Activated CD4-positive, alpha-beta T cell treated with anti-CD3 and anti-CD28 coated beads, Interleukin-2, amount 50 U/mL, for 16 hours (primary cell): ENCODE data around the gene MTMR3.
A peak's percentile ranks its signal among the peaks of the same experiment; 100 is the strongest.
"Not testable (repeated sequence)": the region's sequence is repeated elsewhere in the genome, so short reads cannot be mapped to it uniquely, and the experiment has no call there.

Experiments
- DNase-seq: peaks from one replicate; pipeline ENCODE4 v3.0.0-alpha.2; 2020

MTMR3 gene

DNA sequence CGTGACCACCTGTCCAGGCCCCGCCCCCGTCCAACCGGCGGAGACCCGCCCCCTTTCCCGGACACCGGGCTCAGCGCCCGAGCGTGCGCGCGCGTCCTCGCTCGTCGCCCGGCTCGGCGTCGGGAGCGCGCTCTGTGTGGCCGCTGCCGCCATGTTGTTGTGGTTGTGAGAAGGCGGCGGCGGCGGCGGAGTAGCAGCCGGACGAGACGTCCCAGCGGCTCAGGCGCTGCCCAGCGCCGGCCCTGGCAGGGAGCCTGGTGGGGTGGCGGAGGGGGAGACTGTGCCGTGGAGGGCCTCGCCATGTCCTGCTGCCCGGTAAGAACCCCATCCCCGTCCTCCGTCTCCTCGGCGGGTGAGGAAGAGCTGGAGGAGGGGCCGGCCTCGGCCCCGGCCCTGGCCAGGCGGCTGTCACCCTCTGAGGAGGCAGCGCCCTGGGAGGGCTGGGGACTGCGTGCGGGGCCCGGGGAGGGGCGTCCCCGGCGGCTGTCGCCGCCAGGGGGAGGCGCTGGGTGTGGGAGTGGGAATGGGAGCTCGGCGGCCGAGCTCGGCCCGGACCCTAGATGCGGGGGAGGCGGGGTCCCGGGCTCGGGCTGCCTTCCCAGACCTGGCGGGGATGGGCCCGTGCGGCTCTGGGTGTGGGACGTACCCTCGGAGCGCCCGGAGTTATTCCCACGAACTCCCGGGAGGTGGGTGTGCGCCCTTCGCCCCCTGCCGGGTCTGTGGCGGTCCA is at the start of gene MTMR3:
Gene MTMR3 (plus strand): TSS at position 130 of the 730 bp plus-strand sequence. CDS start 87,886 bp downstream, outside the sequence.
- peak; percentile 95 for DNase-seq

DNA sequence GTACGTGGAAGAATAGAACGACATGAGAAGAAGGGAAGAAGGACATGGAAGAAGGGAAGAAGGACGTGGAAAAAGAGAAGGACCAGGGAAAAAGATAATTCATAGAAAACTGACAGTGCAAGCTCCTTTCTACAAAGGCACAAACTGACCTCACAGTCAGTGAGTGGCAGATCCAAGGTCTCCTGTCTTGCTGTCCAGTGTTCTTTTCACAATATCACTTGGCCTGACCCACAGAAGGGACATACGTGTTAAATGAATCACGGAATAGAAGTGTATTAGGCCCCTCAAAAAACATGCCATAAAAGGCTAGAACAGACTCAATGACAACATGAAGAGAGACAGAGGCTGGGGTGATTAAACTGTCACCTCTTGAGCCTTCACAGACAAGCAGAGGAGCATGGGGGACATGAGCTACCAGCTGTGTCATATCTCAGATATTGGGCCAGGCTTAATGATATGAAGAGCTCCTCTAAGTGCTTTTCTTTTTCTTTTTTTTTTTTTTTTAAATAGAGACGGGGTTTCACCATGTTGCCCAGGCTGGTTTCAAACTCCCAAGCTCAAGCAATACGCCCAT is 49.5 kb upstream of the MTMR3 start:
- no peak for DNase-seq

DNA sequence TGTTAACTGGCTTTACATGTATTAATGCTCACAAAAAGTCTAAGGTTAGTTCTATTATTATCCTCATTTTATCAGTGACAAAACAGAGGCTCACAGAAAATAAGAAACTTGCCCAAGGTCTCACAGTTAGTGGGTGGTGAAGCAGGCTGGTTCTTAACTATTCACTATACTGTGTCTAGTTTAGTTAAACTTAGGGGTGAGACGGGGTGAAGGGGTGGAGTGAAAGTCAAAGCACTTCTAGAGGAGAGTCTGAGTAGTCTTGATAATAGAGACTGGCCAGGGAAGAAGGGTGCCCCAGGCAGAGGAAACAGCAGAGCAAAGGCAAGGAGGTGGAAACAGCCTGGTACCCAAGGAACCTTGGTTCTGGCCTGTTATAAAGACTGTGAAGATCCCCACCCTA is 48.9 kb upstream of the MTMR3 start:
- DNase-seq, result no peak

DNA sequence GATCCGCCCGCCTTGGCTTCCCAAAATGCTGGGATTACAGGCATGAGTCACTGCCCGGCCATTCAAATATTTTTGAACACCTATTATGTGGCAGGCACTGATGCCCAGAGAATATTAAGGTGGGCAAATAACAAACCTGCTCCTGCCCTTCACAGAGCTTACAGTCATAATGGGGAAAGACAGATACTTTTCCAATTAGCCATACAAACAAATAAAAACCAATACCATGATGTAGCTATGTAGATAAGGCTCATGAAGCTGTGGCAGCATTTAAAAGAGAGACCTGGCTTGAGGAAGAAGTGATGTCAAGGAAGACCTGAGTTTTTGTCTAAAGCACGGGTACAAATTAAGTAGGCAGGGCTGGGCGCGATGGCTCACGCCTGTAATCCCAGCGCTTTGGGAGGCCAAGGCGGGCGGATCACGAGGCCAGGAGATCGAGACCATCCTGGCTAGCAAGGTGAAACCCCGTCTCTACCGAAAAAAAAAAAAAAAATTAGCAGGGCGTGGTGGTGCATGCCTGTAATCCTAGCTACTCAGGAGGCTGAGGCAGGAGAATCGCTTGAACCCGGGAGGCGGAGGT is 46.1 kb upstream of the MTMR3 start:
- not testable (repeated sequence) for DNase-seq

DNA sequence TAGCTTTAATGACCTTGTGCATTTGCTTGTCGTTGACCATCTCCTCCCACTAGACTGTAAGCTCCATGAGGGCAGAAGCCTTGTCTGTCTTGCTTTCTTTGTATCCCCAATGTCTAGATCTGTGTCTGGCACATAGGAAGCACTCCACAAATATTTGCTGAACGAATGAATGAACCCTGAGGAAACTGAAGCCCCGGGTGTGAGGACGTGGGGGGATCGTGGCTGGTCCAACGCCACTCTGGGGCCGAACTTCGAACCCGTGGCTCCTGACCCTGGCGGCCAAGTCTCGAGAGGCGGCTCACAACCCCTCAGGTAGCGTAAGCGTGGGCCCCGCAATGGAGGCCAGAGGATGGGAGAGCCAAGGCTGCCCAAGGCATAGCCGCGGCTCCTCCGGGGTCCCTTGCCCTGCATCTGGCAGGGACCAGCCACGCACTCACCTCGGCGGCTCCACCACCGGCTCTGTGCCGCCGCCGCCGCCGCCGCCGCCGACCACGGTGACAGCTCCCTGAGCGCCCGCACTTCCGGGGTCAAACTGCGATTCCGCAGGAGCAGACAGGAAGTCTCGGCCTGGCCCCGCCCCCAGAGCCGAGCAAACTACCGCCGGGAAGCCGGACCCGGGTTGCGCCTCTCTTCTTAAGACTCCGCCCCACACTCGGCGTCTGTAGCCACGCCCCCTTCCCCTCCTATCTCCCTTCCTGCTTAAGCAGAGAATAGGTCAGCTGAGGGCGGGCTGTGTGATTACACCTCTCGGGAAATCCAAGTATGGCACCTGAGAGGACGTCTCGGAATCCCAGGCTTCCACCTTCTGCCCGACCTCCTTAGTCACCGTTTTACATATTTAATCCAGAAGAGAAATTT is 45.0 kb upstream of the MTMR3 start, which contains the start of gene ASCC2:
Gene ASCC2 (minus strand): TSS at position 534 of the 858 bp plus-strand sequence. CDS start 5,949 bp downstream, outside the sequence.
- DNase-seq, result peak; percentile 99

DNA sequence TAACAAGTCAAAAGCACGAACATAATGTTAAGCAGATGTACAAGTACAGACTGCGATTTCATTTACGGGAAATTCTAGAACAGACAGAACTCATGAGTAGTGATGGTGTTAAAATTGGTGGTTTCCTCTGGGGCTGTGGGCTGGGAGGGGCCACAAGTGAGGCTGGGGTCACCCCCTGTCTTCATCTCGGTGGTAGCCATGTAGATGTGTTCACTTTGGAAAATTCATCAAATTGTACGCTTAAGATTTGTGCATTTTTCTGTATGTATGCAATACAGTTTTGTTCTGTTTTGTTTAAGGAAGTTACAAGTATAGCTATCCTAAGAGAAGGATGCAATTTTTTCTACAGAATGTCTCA is 44.4 kb upstream of the MTMR3 start:
- DNase-seq, result no peak

DNA sequence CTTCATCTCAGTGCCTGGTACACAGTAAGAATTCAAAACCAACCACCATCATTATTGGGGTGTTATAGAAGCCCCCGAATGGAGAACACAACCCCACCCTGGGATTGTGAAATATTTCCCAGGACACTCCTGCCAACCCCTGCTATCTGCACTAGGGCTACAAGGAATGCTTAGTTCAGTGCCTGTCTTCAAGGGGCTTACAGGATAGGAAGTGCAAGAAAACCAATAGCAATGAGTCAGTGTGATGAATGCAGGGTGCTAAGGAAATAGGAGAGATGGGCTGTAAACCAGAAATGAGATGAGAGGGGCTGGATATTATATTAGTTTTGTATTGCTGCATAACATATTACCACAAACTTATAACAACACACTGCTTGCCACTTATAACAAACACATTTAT is 43.9 kb upstream of the MTMR3 start:
- DNase-seq, result no peak

DNA sequence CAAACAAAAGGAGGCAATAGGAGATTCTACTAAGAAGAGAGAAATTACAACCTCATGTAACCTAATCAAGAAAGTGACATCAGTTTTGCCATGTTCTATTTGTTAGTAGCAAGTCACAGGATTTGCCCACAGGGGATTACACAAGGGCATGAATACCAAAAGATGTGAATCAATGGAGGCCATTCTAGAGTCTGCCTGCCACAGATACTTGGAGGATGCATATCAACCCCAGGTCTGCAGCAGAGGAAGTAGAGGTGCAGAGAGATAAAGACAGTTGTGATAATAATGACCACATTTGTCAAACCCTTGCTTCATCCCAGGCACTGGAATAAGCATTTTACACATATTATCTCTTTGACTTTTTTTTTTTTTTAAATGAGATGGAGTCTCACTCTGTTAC is 42.5 kb upstream of the MTMR3 start:
- no peak for DNase-seq

DNA sequence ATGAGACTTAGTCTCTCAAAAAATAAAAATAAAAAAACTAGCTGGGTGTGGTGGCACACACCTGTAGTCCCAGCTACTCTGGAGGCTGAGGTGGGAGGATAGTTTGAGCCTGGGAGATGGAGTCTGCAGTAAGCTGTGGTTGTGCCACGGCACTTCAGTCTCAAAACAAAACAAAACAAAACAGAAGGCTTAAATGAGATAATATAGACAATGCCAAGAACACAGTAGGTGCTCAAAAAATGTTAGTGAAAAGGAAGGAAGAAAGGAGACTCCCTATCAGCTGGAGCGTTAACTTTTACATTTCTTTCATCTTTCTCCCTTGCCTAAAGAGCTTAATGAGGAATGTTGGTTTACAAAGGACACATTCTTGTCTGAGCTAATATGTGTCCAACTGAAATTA is 40.8 kb upstream of the MTMR3 start:
- DNase-seq, result no peak

DNA sequence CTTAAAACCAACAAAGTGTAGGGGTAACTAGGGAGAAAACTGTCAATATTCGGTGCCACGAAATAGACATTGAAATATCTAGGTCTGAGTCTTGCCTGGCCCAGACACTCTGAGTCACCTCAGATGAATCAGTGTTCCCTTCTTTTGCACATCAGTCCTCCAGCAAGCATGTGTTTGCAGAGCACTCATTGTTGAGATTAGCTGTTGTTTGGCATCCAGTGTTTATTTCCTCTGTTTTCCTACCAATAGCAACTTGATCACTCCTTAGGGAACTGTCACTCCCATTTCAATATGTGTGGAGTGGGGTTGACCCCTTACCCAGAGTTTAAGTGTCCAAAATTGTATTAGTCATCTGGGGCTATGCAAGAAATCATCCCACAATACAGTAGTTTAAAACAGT is 40.2 kb upstream of the MTMR3 start:
- DNase-seq, result no peak

DNA sequence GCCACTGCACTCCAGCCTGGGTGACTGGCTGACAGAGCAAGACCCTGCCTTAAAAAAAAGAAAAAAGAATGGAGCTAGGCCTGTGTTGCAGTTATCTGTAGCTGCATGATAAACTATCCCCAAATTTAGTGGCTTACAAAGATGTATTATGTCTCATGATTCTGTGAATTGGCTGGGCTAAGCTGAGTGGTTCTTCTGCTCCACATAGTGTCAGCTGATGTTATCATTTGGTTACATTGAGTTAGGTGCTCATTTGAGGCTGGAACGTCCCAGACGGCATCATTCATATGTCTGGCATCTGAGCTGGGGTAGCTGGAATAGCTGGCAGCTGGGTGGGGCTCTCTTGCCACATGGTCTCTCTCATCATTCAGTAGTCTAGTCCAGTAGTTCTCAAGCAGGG is 36.7 kb upstream of the MTMR3 start:
- no peak for DNase-seq

DNA sequence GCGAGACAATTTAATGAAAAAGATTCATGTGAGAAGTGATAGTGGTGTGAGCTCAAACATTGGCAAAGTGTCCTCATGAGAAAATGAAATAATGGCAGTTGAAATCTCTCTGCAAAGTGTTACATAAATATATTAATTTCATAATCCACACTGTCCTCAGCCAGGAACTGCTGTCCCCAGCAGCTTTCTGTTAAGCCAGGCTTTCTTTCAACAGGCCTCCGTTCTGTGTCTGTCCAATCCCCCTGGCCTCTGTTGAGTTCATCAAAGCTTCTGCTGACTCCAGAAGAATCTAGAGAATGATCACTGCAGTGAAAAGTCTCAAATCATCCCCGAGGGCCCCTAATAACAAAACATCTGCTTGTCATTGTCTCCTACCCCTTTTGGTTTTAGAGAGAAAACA is 34.9 kb upstream of the MTMR3 start:
- no peak for DNase-seq

DNA sequence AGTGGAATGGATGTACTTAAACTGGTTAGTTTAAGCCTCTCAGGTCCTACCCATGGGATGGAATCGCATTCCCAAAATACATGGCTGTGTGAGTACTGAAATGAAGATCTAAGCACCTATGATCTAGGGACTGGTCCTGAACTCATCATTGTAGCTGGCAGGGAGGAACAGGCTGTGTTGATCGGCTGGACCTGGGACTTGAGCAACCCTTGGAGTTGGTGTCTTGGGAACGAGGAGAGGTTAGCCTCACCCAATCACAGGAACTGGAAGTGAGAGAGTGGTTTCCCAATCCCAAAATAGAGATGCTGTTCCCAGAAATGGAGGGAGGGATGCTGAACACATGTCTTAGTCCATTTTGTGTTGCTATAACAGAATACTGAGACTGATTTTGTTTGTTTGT is 28.5 kb upstream of the MTMR3 start:
- DNase-seq, result no peak

DNA sequence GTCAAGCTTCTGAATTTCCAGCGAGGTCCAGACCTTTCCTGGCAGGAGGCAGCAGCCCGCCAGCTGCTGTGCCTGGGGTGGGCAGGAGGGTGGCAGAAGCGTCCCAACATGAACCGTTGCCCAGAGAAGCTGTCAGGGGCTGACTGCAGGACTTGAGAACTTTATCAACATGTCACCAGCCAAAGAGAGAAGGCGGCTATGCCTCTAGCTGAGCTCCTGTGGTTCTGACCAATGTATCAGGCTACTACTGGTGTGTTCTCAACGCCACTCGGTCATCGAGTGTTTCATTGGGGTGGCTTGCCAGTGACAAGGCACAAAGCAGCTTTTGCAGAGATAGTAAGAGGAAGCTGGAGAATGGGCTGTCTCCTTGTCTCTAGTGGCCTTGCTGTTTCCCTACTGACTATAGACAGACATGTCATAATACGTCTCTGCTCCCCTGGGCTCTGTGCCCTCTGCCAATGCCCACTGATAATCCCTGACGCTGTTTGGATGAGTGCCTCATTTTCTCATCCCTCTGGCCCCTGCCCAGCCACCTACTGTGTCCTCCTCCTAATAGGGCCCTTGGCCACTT is 27.3 kb upstream of the MTMR3 start:
- DNase-seq, result no peak

DNA sequence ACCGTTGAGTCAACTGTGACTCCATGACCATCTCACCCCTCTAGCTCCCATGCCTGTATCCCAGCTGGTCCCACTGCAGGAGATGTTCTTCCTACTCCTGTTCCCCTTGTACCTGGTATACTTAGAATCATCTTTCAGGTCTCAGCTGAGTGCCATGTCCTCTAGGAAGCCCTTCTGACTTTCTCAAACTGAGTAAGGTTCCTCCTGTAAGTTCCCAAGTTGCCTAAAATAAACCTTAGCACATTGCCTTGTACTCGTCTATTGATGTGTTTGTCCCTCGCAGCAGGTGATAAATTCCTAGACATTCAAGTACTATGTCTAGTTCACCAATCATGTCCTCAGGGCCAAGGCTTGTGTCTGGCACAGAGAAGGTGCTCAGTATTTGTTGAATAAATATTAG is 26.5 kb upstream of the MTMR3 start:
- DNase-seq, result no peak

DNA sequence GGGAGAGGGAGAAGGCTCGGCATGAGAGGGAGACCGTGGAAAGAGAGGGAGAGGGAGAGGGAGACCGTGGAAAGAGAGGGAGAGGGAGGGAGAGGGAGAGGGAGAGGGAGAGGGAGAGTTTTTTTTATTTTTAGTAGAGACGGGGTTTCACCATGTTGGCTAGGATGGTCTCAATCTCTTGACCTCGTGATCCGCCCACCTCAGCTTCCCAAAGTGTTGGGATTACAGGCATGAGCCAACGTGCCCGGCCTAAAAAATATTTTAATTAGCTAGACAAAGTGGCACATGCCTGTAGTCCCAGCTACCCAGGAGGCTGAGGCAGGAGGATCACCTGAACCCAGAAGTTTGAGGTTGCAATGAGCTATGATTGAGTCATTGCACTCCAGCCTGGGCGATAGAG is 23.9 kb upstream of the MTMR3 start:
- DNase-seq, result not testable (repeated sequence)

DNA sequence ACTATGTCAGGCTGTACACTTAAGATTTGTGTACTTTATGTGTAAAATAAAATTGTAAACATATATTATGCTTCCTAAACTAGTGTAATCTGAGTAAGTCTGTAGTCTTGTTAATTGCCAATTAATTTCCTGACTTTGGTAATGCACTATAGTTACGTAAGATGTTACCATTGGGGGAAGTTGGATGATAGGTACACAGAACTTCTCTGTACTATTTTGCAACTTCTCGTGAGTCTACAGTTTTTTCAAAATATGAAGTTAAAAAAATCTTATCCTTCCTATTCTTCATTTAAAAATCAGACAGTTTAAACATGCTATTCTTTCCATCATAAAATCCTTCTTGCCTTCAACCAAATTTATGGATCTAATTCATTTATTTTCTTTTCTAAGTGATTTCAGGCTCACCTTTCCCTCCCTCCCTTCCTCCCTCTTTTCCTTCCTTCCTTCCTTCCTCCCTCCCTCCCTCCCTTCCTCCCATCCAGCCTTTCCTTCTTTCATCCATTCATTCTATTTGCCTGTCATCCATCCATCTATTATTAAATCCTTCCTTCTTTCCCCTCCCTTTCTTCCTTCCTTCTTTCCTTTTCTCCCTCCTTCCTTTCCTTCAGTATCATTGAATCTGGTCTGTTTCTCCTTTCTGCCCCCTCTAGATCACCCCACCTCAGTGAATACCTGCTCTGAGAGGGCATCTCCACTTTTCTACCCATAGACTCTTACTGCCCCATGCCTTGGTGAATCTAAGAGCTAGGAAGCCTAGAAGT is 22.8 kb upstream of the MTMR3 start:
- no peak for DNase-seq

DNA sequence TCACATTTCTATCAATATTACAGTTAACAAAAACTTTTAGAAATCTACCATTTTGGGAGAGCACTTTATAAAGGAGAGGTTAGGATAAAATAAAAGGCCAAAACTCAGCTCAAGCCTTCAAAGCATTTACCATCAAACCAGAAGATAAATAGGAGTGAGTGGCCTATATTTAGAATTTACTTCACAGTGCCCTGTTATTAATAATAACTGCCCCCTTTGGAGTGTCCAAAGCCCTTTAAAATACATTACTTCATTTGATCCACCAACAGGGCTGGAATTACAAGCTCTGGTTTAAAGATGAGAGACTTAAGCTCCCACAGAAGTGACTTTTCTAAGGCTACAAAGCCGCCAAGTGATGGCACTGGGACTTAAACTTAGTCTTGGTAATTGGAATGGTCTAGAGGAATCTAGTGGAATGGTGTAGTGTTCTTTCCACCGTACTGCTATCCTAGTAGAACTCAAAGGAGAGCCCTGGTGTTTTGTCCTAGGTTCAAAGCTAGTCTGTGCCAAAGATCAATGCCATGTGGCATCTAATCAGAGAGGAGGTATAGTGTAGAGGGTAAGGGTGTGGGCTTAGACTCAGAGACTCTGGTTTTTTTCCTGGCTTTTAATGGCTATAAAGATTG is 21.2 kb upstream of the MTMR3 start:
- DNase-seq, result no peak

DNA sequence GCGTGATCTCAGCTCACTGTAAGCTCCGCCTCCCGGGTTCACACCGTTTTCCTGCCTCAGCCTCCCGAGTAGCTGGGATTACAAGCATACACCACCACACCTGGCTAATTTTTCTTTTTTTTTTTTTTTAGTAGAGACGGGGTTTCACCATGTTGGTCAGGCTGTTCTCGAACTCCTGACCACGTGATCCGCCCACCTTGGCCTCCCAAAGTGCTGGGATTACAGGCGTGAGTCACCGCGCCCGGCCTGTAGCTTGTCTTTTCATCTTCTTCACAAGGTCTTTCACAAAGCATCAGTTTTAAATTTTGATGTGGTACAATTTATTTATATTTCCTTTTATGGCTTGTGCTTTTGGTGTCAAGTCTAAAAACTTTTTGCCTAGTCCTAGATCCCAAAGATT is 17.4 kb upstream of the MTMR3 start:
- DNase-seq, result not testable (repeated sequence)

DNA sequence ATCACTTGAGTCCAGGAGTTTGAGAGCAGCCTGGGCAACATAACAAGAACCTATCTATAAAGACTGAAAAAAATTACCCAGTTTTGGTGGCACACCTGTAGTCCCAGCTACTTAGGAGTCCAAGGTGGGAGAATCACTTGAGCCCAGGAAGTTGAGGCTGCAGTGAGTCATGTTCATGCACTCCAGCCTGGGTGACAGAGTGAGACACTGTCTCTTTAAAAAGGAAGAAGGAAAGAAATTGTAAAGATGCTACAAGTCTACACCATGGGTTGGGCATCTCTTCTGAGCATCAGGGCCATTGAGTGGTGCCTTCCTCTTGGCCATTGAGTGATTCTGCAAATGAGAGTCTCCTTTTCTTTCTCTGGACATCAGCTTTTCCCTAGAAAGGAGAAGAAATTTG is 15.7 kb upstream of the MTMR3 start:
- DNase-seq, result no peak

DNA sequence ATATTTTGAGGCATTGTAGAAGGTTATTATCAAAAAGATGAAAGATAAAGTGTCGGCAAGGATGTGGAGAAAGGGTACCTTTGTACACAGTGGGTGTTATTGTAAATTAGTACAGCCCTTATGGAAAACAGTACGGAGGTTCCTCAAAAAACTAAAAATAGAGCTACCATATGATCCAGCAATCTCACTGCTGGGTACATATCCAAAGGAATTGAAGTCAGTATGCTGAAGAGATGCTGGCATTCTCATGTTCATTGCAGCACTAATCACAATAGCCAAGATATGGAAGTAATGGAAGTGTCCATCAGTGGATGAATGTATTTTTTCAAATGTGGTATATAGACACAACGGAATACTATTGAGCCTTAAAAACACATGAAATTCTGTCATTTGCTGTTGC is 15.1 kb upstream of the MTMR3 start:
- no peak for DNase-seq

DNA sequence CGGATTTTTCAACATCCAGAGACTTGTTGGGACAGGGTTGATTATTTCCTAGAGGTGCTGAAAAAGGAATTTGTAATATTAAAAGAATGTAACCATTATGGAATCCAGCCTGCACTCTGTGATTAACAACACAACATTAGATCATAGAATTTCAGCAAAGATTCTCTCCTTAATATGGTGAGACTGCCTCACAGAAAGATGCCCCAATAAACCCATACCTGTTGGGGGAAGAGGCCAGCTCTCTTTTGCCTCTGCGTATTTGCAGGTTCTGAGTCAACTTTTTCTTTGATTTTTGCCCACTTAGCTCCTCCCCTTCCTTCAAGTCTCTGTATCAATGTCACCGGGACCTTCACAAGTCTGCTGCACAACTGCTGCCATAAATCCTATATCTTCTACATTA is 12.4 kb upstream of the MTMR3 start:
- DNase-seq, result peak; percentile 32
